Measurements from ENCODE around the gene SPOP.

- no peak for TF ChIP-seq CTCF (conservative IDR thresholded peaks at IDR 0.05; ENCODE audit: low read depth, low read length)
- no peak for TF ChIP-seq EZH2 (IDR thresholded peaks at IDR 0.05; ENCODE audit: borderline replicate concordance, low read depth, low read length, poor library complexity, severe bottlenecking)
Measured at GRCh38 chr17:49690256-49690655, 12.4 kb upstream of the SPOP start.

Data from A673 (cell line).